Mucosa of descending colon (tissue), 3 donors: ENCODE measurements around the gene RBM33. TPM values are rescaled to one million over a fixed set of nuclear protein-coding genes. Genes with fewer than 3 reads are reported as not detected.
A peak's percentile ranks its signal among the peaks of the same experiment; 100 is the strongest.

Source experiments
- ATAC-seq: fragments of 200-7000 bp; cut with Tn5 transposase; one replicate; pipeline ENCODE4 v1.9.1; 2020; ENCODE audit warnings: mild to moderate bottlenecking, moderate library complexity
- DNase-seq, 3 donors: peaks; one replicate each; pipeline ENCODE4 v3.0.0-alpha.2; 2020
- H3K36me3 ChIP-seq: fragments of 200-600 bp; one replicate; pipeline ENCODE4 v1.8.0; 2021; ENCODE audit warnings: low read depth, mild to moderate bottlenecking
- H3K4me1 ChIP-seq: fragments of 200-600 bp; one replicate; pipeline ENCODE4 v1.8.0; 2021; ENCODE audit warnings: low read depth, mild to moderate bottlenecking
- H3K4me3 ChIP-seq: fragments of 200-600 bp; one replicate; pipeline ENCODE4 v1.8.0; 2021; ENCODE audit warnings: mild to moderate bottlenecking
- H3K9me3 ChIP-seq: fragments of 200-600 bp; one replicate; pipeline ENCODE4 v1.8.0; 2021; ENCODE audit warnings: mild to moderate bottlenecking
- intact Hi-C, 2 donors: fragments of 100-400 bp; cut with DNase I in 1 of 2; cut with micrococcal nuclease in 1 of 2; formaldehyde crosslinking; loops; one replicate each; pipeline versions ENCODE4 v1.11.0 to v1.11.1; 2022; cut with DNase I, micrococcal nuclease
- total RNA-seq, 3 donors: library from RNA; stranded (reverse); fragmentation: NEBNext Ultra II Directional in 2 of 3; extraction: Animal tissue kit (Norgen Biotek cat#: 25700) in 2 of 3; gene quantifications; one replicate each; pipeline versions ENCODE4 v1.2.1 to v1.2.4, GENCODE V29; 2021 to 2023
- TF ChIP-seq, protein P1 (sequence below): fragments of 200-600 bp; IDR thresholded peaks from one replicate; pipeline ENCODE4 v1.8.0; 2022; ENCODE audit warnings: antibody characterized with exemption, mild to moderate bottlenecking
- donor health status: DM: no; HTN: no; CAD: no; lungs with moderate emphysema.
- donor health status: DM: no; HTN: no; CAD: no.
- donor health status: DM: no; HTN: yes; CAD: no.

The RBM33 gene
- total RNA-seq, 3 donors from 2014 or later, result 59.9 to 75.8 (median 69.8) TPM

DNA sequence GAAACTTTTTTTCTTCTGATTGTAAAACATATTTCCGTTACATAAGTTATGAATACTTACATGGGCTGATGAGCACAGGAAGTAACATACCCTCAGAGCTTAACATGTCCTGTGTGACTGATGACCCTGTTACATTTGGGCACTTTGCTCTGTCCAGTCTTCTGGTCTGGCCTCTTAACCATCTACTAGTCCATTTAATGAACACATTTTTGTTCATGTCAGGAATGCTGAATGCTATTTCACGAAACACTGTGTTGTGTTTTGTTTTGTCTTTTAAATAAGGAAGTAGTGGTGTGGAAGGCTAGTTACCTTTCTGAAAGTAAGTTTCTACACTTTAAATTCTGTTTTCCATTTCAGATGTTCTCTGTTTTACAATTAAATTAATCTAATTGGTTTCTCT, 77.7 kb downstream of the RBM33 start:
- Histone ChIP-seq H3K4me3 (no peak overlapping the region), H3K9me3 (no peaks in the 10 kb centered on the region), H3K4me1 (no peaks in the 10 kb centered on the region), H3K36me3 (peaks cover 2% of the 10 kb centered on the region)
- TF ChIP-seq, protein P1, sequence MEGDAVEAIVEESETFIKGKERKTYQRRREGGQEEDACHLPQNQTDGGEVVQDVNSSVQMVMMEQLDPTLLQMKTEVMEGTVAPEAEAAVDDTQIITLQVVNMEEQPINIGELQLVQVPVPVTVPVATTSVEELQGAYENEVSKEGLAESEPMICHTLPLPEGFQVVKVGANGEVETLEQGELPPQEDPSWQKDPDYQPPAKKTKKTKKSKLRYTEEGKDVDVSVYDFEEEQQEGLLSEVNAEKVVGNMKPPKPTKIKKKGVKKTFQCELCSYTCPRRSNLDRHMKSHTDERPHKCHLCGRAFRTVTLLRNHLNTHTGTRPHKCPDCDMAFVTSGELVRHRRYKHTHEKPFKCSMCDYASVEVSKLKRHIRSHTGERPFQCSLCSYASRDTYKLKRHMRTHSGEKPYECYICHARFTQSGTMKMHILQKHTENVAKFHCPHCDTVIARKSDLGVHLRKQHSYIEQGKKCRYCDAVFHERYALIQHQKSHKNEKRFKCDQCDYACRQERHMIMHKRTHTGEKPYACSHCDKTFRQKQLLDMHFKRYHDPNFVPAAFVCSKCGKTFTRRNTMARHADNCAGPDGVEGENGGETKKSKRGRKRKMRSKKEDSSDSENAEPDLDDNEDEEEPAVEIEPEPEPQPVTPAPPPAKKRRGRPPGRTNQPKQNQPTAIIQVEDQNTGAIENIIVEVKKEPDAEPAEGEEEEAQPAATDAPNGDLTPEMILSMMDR, result no peak
- DNase-seq (no peak), ATAC-seq (peak; percentile 21)
- intact Hi-C loops, result no loop called here

DNA sequence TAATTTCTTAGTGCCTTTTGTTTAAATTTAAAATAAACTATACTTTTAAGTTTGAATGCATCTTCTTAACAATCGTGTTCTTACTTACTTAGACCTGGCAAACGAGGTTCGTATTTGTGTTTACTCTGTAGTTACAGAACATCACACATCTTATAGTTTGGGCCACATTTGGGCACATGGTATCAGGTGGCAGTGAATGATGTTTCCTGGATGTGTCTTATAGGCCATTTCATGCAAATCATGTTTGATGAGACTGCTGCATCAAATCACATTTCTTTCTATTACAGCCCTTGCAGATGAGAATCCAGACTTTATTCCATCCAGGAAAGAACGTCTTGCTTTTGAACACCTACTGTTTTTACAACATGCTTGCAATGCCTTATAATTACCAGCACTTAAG, 78.5 kb downstream of the RBM33 start:
- Histone ChIP-seq H3K4me1 (no peaks in the 10 kb centered on the region), H3K4me3 (no peak overlapping the region), H3K36me3 (no peaks in the 10 kb centered on the region), H3K9me3 (no peaks in the 10 kb centered on the region)
- no peak for ATAC-seq
- DNase-seq, result no peak
- TF ChIP-seq, protein P1, result no peak
- intact Hi-C loops, result no loop called here

DNA sequence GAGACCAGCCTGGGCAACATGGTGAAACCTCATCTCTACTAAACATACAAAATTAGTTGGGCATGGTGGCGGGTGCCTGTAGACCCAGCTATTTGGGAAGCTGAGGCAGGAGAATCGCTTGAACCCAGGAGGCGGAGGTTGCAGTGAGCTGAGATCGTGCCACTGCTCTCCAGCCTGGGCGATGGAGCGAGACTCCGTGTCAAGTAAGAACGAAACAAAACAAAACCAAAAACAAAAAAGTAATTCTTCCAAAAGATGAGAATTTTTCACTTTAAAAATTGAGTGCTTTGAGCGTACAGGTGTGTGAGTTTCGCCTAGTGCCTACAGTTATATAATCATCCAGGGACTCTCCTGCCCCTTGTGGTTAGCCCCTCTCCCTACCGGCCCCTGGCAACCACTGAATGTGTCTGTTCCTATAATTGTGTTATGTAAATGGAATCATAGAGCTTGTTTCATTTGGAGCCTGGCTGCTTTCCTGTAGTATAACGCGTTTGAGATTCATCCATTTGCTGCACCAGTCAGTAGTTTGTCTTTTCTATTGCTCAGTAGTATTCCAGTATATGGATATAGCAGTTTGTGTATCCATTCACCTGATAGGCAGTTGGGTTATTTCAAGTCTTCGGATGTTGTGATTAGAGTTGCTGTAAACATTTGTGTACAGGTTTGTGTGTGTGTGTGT, 80.0 kb downstream of the RBM33 start:
- Histone ChIP-seq H3K4me3 (no peak overlapping the region), H3K9me3 (no peaks in the 10 kb centered on the region), H3K4me1 (peaks cover 2% of the 10 kb centered on the region), H3K36me3 (no peaks in the 10 kb centered on the region)
- intact Hi-C loops, result no loop called here
- TF ChIP-seq, protein P1, result no peak
- no peak for DNase-seq
- peak; percentile 46 for ATAC-seq

DNA sequence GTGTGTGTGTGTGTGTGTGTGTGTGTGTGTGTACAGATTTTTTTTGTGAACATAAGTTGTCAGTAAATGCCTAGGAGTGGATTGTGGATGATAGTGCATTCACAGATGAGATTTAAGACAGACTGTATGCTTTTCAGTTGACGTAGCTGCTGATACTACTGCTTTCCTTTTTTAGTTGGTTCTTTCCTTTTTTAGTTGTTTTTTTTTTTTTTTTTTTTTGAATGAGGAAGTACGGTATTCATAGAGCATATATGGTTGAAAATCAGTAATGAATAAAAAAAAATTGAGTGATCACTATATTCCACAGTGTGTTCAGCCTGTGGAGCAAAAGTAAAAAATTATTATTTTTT, 80.5 kb downstream of the RBM33 start:
- Histone ChIP-seq H3K9me3 (no peaks in the 10 kb centered on the region), H3K4me3 (no peak overlapping the region), H3K4me1 (peaks cover 2% of the 10 kb centered on the region), H3K36me3 (no peaks in the 10 kb centered on the region)
- intact Hi-C loops, result no loop called here
- TF ChIP-seq, protein P1, result no peak
- no peak for ATAC-seq
- DNase-seq, result no peak

DNA sequence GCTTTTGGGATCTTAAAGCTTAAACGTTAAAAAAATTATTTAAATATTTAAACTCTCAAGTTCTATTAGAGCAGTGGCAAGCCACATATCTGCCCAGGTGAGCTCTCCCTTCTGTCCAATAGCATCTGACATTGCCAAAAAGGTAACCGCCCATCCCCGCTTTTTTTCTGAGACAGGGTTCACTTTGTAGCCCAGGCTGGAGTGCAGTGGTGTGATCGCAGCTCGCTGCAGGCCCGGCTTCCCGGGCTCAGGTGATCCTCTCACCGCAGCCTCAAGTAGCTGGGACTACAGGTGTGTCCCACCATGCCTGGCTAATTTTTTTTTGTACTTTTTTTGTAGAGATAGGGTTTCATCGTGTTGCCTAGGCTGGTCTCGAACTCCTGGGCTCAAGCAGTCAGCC, 83.2 kb downstream of the RBM33 start:
- Histone ChIP-seq H3K4me3 (no peak overlapping the region), H3K36me3 (no peaks in the 10 kb centered on the region), H3K4me1 (peaks cover 2% of the 10 kb centered on the region), H3K9me3 (no peaks in the 10 kb centered on the region)
- intact Hi-C loops, result no loop called here
- TF ChIP-seq, protein P1, result no peak
- DNase-seq (no peak), ATAC-seq (no peak)

DNA sequence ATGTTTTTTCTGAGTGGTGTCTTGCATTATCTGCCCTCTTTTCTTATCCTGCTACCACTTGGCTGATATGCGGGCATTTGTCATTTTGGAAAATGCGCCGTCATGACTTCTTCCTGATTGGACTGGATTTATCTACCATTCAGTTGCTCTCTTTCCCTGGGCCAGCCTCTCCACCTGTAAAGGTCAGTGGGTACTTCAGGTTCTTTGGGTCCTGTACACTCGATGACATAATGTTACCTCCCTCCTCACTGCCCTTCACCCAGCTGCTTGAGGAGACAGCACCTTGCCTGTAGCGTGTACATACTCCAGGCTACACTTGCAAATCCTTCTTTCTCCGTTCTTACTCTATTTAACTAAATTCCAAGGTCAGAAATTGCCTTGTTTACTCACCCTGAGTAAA, 83.7 kb downstream of the RBM33 start:
- intact Hi-C loops, result no loop called here
- Histone ChIP-seq H3K36me3 (no peaks in the 10 kb centered on the region), H3K4me3 (no peak overlapping the region), H3K9me3 (no peaks in the 10 kb centered on the region), H3K4me1 (peaks cover 2% of the 10 kb centered on the region)
- DNase-seq, result no peak
- ATAC-seq, result no peak
- TF ChIP-seq, protein P1, result no peak
